NCI-H2171 treated with DMSO at 0.1 percent for 48 hours (cell line): ENCODE results near the gene RPS15.
A peak's percentile ranks its signal among the peaks of the same experiment; 100 is the strongest.
"Not testable (repeated sequence)": the region's sequence is repeated elsewhere in the genome, so short reads cannot be mapped to it uniquely, and the experiment has no call there.

ENCODE experiments used
- DNase-seq: peaks from one replicate; lab custom pipeline; 2025; lab: John Stamatoyannopoulos, UW

Gene RPS15

DNA sequence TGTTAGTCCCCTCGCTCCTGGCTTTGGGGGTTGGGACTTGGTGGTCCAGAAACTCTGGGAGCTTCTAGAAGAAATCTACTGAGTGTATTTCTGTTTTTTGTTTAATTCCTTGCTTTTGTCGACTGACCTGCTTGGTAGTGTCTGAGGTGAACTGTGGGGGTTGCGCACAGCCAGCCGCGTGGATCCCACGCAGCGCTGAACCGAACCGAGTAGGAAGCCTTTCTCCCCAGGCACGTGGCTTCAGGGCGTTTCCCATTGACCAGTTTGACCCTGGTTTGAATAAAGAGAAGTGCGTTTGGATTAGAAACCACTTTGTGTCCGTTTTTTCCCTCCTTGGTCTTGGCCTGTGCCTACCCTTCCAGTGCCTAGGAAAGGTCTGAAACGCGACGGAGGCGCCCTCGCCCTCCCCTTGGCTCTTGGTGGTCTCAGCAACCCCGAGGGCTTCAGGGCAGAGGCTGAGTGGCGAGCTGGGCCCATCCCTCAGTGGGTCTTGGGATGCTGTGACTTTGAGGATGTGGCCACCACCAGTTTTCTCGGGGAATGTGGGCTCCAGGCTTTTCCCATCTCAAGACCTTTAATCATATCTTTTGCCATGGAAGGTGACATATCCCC, 2.7 kb upstream of the RPS15 start:
- no peak for DNase-seq

DNA sequence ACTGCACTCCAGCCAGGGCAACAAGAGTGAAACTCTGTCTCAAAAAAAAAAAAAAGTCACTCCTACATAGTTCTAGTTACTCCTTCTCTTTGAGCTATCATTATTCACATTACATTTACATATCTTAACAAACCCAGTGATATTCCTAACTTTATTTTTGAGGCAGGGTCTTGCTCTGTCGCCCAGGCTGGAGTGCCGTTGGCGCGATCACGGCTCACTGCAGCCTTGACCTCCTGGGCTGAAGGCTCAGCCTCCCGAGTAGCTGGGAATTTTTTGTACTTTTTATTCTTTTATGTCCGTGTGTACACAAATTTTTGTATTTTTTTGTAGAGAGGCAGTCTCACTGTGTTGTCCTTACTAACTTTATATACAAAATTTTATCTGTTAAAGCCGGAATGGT, 587 bp upstream of the RPS15 start:
- DNase-seq, result no peak

DNA sequence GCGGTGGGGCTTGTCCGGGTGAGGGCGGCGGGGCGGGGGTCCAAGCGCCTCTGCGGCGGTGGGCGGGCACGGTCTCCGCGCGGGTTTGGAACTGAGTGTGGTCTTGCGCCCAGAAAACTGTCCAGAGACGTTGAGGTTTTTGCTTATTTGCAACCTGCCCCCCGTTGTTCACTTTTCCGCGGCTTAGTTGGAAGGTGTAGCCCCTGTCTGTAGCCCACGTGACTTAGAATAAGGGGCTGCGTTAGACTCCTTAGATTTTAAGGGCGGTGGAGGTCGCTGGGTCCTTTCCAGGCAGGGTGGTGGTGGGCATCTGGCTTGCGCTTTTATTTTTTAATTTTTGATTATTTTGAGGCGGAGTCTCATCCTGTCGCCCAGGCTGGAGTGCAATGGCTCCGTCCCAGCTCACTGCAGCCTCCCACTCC, 748 bp downstream of the RPS15 start:
- no peak for DNase-seq

DNA sequence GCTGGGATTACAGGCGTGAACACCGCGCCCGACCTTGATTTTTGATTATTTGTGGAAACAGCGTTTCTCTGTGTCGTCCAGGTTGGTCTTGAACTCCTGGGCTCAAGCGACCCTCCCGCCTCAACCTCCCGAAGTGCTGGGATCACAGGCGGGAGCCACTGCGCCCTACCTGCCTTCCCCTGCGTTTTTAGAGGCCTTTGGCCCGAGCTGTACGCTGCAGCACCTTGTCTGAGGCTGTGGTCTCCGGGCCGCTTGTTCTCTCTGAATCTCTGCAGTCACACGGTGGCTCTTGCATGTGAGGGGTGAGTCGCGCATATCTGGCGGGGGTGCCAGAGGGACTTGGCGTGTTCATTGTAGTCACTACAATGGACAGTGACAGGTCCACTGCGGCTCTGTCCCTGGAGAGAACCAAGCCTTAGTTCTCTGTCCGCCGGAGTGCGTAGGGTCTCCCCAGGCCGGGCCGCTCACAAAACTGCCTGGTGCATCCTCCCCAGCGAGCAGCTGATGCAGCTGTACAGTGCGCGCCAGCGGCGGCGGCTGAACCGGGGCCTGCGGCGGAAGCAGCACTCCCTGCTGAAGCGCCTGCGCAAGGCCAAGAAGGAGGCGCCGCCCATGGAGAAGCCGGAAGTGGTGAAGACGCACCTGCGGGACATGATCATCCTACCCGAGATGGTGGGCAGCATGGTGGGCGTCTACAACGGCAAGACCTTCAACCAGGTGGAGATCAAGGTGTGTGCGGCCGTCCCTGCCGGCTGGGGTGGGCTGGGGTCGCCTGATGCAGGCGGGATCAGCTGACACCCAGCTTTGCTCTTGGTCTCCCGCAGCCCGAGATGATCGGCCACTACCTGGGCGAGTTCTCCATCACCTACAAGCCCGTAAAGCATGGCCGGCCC, 1.6 kb downstream of the RPS15 start:
- not testable (repeated sequence) for DNase-seq

DNA sequence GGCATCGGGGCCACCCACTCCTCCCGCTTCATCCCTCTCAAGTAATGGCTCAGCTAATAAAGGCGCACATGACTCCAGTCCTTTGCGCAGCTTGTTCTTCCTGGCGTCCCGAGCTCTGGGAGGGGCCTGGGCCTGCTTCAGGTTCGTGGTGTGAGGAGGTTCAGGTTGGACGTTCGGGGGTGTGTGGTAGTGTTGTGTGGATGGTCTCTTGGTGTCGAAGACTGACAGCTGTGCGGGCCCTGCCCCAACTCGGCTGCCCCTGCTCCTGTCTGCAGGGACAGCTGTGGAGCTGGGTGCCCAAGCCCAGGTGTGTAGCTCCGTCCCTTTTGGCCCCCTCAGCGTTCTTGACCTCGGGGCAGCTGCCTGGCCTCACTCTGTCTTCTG, 2.2 kb downstream of the RPS15 start:
- no peak for DNase-seq

DNA sequence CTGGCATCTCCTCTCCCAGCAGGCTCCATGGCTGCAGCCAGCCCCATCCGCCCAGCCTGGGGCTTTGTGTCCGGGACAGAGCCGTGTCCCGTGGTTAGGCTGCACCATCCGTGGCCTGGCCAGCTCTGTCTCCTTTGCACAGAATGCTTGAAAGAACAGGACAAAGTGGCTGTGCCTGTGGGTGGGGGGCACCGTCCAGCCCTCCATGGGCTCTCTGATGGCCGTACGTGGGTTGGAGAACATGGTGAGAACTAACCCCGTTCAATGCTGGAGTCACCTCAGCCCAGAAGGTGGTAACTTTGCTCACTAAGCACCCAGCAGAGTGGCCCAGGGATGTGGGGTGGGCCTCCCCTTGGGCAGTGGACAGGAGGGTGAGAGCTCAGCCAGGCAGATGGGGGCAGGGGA, 2.8 kb downstream of the RPS15 start:
- no peak for DNase-seq

DNA sequence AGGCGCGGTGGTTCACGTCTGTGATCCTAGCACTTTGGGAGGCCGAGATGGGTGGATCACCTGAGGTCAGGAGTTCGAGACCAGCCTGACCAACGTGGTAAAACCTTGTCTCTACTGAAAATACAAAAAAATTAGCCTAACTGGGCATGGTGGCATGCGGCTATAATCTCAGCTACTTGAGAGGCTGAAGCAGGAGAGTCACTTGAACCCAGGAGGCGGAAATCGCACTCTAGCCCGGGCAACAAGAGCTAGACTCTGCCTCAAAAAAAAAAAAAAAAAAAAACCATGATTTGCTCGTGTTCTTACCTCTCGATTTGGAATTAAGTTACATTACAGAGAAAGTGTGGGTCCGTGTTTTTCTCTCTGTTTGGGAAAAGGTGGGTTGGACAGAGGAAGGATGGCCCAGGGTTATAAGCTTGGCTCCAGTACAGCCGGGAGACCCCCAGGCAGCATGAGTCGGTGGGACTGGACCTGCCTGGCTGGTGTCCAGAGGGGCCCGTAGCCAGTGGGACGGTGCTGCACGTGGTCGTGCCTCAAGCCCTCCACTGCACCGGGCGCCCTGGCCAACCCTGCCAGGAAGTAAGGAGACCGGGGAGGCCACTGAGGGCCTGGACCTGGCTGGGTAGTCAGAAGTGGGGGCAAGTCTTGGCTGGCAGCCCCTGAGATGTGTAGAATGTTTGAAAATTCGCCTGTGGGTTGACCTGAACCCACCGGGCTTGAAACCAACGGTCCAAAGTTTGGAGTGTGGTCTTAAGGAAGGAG, 3.7 kb downstream of the RPS15 start:
- no peak for DNase-seq

DNA sequence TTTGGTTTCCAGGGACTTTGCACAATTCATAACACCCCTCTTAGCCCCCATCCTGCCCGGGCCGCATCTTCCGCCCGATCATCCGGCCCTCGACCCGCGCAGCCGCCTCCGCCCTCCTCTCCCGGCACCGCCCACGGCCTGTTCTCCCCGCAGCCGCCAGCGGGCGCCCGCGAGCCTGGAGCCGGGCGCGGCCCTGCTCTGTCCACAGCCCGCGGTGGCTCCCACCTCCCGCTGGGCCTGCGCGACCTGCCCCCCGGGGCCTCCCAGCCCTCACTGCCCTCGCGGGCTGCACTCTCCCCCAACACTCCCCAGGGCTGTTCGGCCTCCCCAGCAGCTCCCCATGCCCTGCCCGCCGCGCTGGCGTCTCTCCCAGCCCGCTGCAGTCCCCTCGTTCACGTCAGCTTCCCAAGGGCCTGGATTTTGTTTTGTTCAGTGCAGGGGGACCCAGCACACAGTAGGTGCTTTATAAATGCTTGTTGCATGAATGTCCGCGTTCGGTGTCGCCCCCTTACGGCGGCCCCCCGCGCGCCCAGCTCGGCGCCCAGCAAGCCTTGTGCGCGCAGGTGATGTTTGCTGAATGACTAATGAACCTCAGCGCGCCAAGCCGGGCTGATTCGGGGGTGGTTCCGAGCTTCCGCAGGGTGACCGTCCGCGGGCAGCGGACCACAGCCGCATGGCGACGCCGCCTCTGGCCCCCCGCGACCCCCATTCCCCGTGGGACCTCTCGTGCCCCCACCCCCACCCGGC, 7.2 kb downstream of the RPS15 start:
- DNase-seq, result peak; percentile 65

DNA sequence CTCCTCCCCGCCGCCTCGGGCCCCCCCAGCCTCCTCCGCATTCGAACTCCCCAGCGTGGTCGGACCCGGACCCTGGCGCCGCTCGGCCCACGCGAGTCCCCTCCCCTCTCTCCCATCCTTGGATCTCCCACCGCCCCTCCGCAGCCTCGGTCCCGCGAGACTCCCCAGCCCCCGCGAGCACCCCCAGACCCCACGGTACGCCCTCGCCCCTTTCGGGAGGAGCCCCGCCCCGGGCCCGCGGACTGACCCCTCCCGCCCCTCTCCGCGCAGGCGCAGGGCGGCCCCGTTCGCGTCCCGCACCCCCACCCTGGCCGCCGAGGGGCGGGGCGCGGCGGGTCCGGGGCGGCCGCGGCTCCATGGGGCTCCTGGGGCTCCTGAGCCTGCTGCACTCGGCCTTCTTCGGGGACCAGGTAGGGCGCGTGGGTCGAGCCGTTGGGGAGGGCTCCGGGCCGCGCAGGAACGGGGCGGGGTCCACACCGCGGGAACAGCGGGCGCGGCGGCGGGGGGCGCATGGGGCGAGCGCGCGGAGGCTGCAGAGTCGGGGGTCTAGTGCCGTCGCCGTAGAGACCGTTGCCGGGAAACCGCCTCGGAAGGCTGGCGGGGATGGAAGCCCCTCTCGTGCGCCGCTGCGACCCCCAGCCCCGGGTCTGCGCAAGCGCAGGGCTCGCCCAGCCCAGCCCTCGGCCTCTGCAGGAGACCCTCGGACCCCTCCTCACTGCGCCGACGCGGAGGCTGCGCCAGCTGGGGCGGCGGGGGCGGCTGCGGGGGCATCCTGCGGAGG, 7.9 kb downstream of the RPS15 start:
- peak; percentile 55 for DNase-seq

DNA sequence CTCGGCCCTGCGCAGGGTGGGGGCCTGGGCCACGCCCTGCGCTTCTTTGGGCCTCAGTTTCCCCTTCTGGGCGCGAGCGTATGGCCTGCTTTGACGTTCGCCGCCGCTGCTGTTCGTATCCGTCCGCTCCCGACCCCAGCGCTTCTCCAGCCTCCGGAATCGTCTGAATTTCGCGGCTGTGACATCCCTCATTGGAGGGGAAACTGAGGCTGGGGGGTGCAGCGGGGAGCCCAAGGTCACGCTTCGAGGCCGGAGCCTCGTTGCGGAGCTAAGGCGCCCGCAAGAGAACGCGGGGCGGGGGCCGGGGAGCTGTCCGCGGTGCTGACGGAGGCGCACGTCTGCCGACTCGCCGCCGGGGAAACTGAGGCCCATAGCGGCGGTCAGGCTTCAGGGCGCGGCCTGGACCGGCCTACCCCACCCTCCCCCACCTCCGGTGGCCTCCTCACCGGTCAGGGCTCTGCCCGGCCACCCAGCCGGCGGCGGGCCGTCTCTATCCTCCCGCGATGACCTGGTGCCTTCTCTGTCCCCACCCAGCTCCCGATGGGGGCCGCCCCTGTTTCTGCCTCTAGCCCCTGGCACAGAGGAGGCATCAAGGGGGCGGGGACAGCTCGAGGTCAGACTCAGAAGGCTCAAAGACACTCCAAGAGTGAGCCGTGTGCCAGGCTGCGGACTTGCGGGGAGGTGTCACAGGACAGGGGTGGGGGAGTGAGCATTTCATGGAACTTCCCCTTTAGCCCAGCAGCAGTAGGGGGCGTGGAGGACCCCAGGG, 8.7 kb downstream of the RPS15 start:
- DNase-seq, result no peak

DNA sequence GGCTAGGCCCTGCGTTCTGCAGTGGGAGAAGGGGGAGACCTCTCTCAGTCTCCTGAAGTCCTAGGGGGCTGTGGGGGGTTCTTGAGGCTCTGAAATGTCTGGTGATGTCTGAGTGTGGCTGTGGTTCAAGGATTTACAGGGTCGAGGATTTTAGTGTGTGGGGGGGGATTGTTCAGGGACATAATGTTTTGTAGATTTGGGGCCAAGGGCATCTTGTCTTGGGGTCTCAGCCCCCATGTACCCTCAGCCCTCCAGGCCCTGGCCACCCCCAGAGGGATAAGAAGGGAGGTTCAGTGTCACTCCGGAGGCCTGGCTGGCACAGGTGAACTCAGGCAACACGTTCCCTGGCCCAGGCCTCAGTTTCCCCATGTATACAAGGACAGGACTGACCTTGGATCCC, 9.3 kb downstream of the RPS15 start:
- DNase-seq, result no peak

DNA sequence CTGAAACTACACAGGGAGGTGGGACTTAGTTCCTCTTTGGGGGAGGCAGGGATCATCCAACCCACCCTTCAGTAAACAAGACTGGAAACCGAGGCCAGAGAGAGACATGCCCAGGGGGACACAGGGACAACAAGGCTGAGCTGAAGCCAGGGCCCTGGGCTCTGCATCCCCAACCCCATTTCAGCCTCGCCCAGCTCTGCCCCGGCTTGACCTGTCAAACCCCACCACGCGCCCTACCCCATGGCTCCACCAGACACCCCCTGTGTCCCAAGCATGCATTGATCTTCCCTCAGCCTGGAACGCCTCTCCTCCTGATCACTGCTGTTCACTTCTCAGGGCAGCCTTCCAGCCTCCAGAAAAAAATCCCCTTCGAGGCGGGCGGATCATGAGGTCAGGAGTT, 9.7 kb downstream of the RPS15 start:
- no peak for DNase-seq

DNA sequence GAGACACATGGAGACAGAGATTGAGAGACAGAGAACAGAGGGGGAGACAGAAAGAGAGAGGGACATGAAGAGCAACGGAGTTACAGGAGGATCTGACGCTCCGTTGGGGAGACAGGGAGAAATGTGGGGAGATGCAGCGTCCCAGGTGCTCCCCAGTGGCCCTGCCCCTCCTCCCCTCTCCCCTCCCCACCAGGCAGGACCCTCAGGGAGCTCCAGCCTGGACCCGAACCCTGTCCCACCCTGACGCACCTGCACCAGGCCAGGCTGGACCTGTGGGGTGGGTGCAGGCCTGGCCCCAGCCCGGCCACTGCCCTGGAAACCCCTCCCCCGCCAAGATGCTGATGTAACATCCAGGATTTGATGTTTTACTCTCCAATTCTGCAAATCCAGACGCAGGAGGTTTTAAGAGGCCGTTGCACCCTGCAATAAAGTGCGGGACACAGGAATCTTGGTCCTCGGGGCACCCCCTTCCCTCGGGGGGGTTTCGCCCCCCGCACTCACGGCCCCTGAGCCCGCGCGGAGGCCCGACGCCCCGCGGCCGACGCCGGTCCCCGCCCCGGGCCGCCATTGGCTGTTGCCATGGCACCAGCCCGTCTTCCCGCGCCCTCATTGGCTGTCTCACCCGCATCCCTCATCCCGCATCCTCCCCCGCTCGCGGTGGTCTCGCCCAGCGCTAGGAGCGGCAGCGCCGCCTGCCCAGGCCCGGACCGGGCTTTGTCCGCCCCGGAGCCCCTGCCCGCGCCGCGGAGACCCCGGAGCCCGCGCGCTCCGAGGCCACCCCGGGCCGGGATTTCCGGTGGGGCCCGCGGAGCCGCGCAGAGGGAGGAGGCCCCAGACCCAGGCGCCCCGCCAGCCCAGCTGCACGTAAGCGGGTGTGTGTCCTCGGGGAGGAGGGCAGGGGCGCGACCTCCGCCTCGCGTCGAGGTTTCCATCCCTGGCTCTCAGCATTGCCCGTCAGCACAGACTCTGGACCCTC, 11.6 kb downstream of the RPS15 start, which contains the start of gene APC2:
Gene APC2, plus strand, starts transcription at position 655 of the 976 bp plus-strand sequence. CDS start 2,881 bp downstream, outside the sequence.
- DNase-seq, result peak; percentile 79

DNA sequence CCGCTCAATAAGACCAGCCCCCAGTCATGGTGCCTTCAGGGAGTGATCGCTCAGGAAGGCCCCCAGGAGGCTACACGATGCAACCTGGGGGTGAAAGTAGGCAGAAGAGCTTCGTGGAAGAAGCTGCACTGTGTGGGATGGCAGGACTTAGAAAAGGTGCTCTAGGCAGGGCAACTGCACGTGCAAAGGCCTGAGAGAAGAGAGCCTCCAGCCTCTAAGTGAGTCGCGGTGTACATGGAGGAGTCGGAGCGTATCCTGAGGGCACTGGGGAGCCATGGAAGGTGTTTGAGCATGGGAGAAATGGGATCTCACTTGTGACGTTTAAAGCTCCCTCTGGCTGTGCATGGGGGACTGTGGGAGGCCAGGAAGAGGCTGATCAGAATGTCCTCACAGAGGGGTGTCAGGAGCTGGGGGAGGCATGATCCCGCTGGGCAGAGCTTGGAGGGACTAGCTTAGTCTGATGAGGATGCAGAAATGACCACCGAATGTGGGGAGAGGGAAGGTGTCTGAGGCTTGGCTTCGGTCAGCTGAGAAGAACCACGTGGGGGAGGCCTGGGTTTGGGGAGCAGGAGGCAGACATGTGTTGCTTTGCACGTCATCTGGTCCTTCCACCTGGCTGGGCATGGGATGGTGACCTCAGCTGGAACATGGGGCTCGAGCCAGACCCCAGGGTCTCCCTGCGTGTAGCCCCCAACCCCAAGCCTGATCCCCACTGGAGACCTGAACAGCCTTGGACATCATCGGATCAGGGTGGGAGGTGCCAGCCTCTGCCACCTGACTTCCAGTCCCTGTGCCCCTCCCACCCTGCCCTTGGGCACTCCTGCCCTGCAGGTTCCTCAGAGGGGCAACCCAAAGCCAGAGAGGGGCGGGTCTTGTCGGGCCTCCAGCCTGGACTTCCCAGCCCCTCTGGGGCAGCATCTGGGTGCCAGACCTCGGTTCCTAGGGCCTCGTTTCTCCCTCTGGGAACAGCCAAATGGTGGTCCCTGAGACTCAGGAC, 12.8 kb downstream of the RPS15 start:
- DNase-seq, result no peak

DNA sequence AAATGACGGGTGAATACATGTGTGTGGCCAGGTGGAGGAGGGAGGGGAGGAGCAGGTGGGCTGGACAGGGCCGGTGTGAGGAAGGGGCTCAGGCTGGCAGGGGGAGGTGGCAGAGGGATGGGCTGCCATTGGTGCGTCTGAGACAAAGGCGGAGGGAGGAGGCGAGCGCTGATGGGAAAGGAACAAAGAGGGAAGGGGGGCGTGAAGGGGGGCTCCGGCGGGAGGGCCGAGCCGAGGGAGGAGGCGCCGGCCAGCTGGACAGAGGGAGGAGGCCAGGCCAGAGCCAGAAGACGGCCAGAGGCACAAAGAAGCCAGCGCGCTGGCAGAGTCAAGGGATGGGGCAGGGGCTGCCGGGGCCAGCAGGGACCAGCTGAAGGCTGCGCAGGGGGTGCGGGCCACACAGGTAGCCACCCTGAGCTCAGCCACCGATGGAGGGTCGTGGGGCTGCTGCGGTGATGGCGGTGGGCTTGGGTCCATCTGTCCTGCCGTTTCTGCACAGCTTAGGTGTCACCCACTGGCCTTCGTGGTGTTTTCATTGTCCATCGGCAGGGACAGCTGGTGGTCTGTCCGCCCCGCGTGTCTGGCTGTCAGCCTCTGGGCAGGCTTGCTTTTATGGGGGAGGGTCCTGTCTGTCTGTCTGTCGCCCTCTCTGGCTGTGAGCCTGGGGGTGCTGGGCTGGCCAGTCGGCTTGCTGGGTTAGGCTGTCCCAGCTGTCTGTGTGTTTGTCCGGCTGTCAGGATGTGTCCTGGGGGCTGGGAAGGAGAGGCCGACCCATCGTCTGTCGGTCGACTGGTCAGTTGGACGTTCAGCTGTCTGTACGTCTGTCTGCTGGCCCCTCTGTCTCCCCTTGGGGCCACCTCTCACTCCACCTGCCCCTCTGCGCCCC, 14.0 kb downstream of the RPS15 start:
- no peak for DNase-seq

DNA sequence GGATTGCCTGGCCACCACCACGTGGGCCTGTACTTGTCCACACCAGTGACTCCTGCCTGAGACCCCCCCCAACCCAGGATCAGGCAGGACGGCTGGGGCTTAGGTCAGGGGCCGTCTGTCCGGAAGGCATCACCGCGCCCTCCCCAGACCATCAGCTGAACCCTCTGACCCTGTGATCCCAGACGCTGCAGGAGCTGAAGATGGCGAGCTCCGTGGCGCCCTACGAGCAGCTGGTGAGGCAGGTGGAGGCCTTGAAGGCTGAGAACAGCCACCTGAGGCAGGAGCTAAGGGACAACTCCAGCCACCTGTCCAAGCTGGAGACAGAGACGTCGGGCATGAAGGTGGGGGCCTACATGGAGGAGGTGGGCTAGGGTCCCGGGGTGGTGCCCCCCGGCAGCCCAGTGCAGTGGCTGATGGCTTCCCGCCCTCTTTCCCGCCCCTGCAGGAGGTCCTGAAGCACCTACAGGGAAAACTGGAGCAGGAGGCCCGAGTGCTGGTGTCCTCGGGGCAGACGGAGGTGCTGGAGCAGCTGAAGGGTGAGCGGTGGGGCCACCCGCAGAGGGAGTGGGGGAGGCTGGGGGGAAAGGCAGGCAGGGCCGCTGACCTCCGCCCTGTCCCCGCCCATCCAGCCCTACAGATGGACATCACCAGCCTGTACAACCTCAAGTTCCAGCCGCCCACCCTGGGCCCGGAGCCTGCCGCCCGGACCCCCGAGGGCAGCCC, 14.8 kb downstream of the RPS15 start:
- no peak for DNase-seq
